K562 (cell line): ENCODE results near the gene MAD1L1. TPM values are rescaled to one million over a fixed set of nuclear protein-coding genes. Genes with fewer than 3 reads are reported as not detected.

Experiments
- BDP1 ChIP-seq: IDR thresholded peaks from 3 replicates; pipeline ENCODE4 v1.6.1; 2011; ENCODE audit not compliant: insufficient read length, insufficient read depth
- CBX1 ChIP-seq: sonication (generic); IDR thresholded peaks from 2 replicates; pipeline ENCODE4 v1.6.1; 2016; ENCODE audit warnings: antibody characterized with exemption, low read depth, mild to moderate bottlenecking
- CTCFL ChIP-seq: IDR thresholded peaks from 2 replicates; pipeline ENCODE4 v1.6.1; 2011; ENCODE audit warnings: borderline replicate concordance, low read depth, mild to moderate bottlenecking, moderate library complexity, low read length; ENCODE audit not compliant: insufficient read depth, poor library complexity, severe bottlenecking
- ETS2 ChIP-seq: IDR thresholded peaks from 2 replicates; pipeline ENCODE4 v1.6.1; 2016; ENCODE audit warnings: borderline replicate concordance, missing genetic modification characterization, mild to moderate bottlenecking, moderate library complexity, missing compliant biosample characterization; ENCODE audit not compliant: poor library complexity, severe bottlenecking
- ETV5 ChIP-seq: sonication (generic); formaldehyde crosslinking; IDR thresholded peaks from 2 replicates; pipeline ENCODE4 v1.4.0; 2020; ENCODE audit warnings: low read depth, mild to moderate bottlenecking, missing genetic modification reagents
- HINFP ChIP-seq: fragments of 450-650 bp; conservative IDR thresholded peaks from 2 replicates; pipeline ENCODE4 v1.6.1; 2016; ENCODE audit warnings: missing genetic modification characterization, low read depth, mild to moderate bottlenecking, control low read depth, missing compliant biosample characterization
- HMG20A ChIP-seq: fragments of 450-650 bp; formaldehyde crosslinking; conservative IDR thresholded peaks from 2 replicates; pipeline ENCODE4 v1.4.0; 2020; ENCODE audit warnings: mild to moderate bottlenecking, mixed read lengths
- KAT7 ChIP-seq: sonication (generic); formaldehyde crosslinking; IDR thresholded peaks from 2 replicates; pipeline ENCODE4 v1.8.0; 2022; ENCODE audit warnings: missing genetic modification reagents, mild to moderate bottlenecking, borderline replicate concordance
- MTA1 ChIP-seq: fragments of 450-650 bp; IDR thresholded peaks from 2 replicates; pipeline ENCODE4 v1.6.1; 2017; ENCODE audit warnings: borderline replicate concordance
- PYGO2 ChIP-seq: fragments of 450-650 bp; IDR thresholded peaks from 2 replicates; pipeline ENCODE4 v1.6.1; 2016; ENCODE audit warnings: mild to moderate bottlenecking, missing genetic modification characterization, moderate library complexity, missing compliant biosample characterization
- SNRNP70 ChIP-seq: fragments of 200-400 bp; formaldehyde crosslinking; optimal IDR thresholded peaks from 2 replicates; pipeline ENCODE3; 2017; ENCODE audit warnings: low read depth, low read length
- TBL1XR1 ChIP-seq, 2 experiments: IDR thresholded peaks; 2 replicates each; pipeline ENCODE4 v1.6.1; 2012; ENCODE audit warnings: improper control_type of control experiment in 2 of 2, low read length in 2 of 2, mild to moderate bottlenecking in 1 of 2
- TFAM ChIP-seq: fragments of 250-450 bp; sonication (Bioruptor Pico); conservative IDR thresholded peaks from 2 replicates; pipeline ENCODE4 v1.5.0; 2021; ENCODE audit warnings: mild to moderate bottlenecking, moderate library complexity
- YY1 ChIP-seq, 3 experiments: IDR thresholded peaks; 2 replicates each; pipeline ENCODE4 v1.6.1; 2011; ENCODE audit warnings: low read length in 2 of 3, mild to moderate bottlenecking in 2 of 3, moderate library complexity in 2 of 3, borderline replicate concordance in 1 of 3, control low read depth in 1 of 3, low read depth in 1 of 3; ENCODE audit not compliant: insufficient read depth in 3 of 3, insufficient replicate concordance in 2 of 3, control insufficient read depth in 1 of 3, insufficient read length in 1 of 3; ENCODE audit errors: extremely low read depth in 1 of 3
- ZHX1 ChIP-seq: fragments of 150-350 bp; conservative IDR thresholded peaks from 2 replicates; pipeline ENCODE4 v1.6.1; 2014; ENCODE audit warnings: low read length
- ZNF197 ChIP-seq: fragments of 200-800 bp; sonication (Bioruptor generic); IDR thresholded peaks from 2 replicates; pipeline ENCODE4 v1.6.1; 2016; ENCODE audit warnings: low read depth, missing genetic modification characterization, missing compliant biosample characterization
- ZNF282 ChIP-seq: sonication (generic); formaldehyde crosslinking; IDR thresholded peaks from 2 replicates; pipeline ENCODE4 v1.8.1; 2023; ENCODE audit warnings: missing genetic modification reagents
- ZNF586 ChIP-seq: fragments of 450-650 bp; formaldehyde crosslinking; conservative IDR thresholded peaks from 2 replicates; pipeline ENCODE4 v1.4.0; 2020; ENCODE audit warnings: mild to moderate bottlenecking, moderate library complexity
- ZSCAN29 ChIP-seq: fragments of 450-650 bp; IDR thresholded peaks from 2 replicates; pipeline ENCODE4 v1.6.1; 2017
- polyA plus RNA-seq, 8 experiments: library from polyadenylated mRNA; depleted of rRNA in 4 of 8; stranded (reverse) in 5 of 8; unstranded in 3 of 8; fragments of >200 nt; fragmentation: Nextera tagmentation in 2 of 8; fragmentation: Illumina TruSeq in 1 of 8; extraction: Ambion mirVana in 2 of 8; extraction: Trizol in 1 of 8; gene quantifications; 2 replicates each; pipeline versions ENCODE4 v1.2.1 to v1.2.3, GENCODE V29; 2011 to 2014; ENCODE audit warnings: inconsistent platforms in 1 of 8, missing spikeins in 1 of 8
- total RNA-seq, 7 experiments: library from RNA; depleted of rRNA in 6 of 7; stranded (reverse); fragments of >200 nt in 6 of 7; fragmentation: Illumina TruSeq in 2 of 7; extraction: Trizol in 2 of 7; gene quantifications; 2 replicates each; pipeline versions ENCODE4 v1.2.1 to v1.2.3, GENCODE V29; 2011 to 2021; ENCODE audit warnings: low replicate concordance in 1 of 7

MAD1L1 gene
- total and polyA plus RNA-seq, 9 of the 15 experiments (the other 6 are each of a cell fraction or from before 2014, with no cell fraction given): 1.7 to 89.7 (median 18.0) TPM

GRCh38 chr7:2241580-2242540, 9.1 kb upstream of the MAD1L1 start, which contains the start of the genes MRM2 and NUDT1 (continued):
- TF ChIP-seq ETV5 (CRISPR knock-in tag): peak; percentile 90
- no peak for TF ChIP-seq ZHX1
- TF ChIP-seq PYGO2 (tag): no peak
- no peak for TF ChIP-seq HMG20A (CRISPR knock-in tag)
- no peak for TF ChIP-seq ZNF282 (CRISPR knock-in tag)
- peak; percentile 72 to 95 (median 90) for TF ChIP-seq YY1 (IDR thresholded peaks at IDR 0.05; ENCODE audit: borderline replicate concordance in 1 of 3, control insufficient read depth in 1 of 3, extremely low read depth in 1 of 3, insufficient read depth in 3 of 3, insufficient read length in 1 of 3, insufficient replicate concordance in 2 of 3, low read depth in 1 of 3, low read length in 2 of 3)
- no peak for TF ChIP-seq CTCFL
- TF ChIP-seq ZNF586 (CRISPR knock-in tag): no peak
- TF ChIP-seq HINFP: no peak
- TF ChIP-seq MTA1: no peak
- no peak for TF ChIP-seq SNRNP70
- TF ChIP-seq CBX1: peak; percentile 76; the same call in 1 of the 2 replicates
- no peak for TF ChIP-seq TBL1XR1 (IDR thresholded peaks at IDR 0.05; ENCODE audit: low read length in 2 of 2)
- TF ChIP-seq BDP1: no peak
- TF ChIP-seq ZSCAN29: no peak
- no peak for TF ChIP-seq TFAM (CRISPR knock-in tag)
- TF ChIP-seq ZNF197 (CRISPR knock-in tag): no peak
- no peak for TF ChIP-seq ETS2 (tag)
- no peak for TF ChIP-seq KAT7 (CRISPR knock-in tag)
